Naive thymus-derived CD8-positive, alpha-beta T cell (primary cell): ENCODE measurements around the gene MRM3. TPM values are rescaled to one million over a fixed set of nuclear protein-coding genes. Genes with fewer than 3 reads are reported as not detected.
"Not testable (repeated sequence)": the region's sequence is repeated elsewhere in the genome, so short reads cannot be mapped to it uniquely, and the experiment has no call there.

Experiments
- ATAC-seq, 2 donors: fragments of 150-1000 bp; cut with Tn5 transposase in 1 of 2; sonication (Bioruptor Pico), chemical (Tn5 transposase) in 1 of 2; 1 replicate in 1 of 2; 2 replicates in 1 of 2; pipeline ENCODE4 v1.10.0; 2021; ENCODE audit warnings: mild to moderate bottlenecking in 2 of 2, moderate library complexity in 2 of 2
- POLR2A ChIA-PET: fragments of 350-600 bp; sonication (Branson Sonifier 250); formaldehyde crosslinking; loops from one replicate; lab custom pipeline; 2021; ENCODE audit warnings: antibody characterized with exemption; lab: Charles Lee
- DNase-seq, 10 donors: peaks; one replicate each; pipeline versions ENCODE4 v3.0.0 to v3.0.0-alpha.2; 2020 to 2022
- H3K27ac Mint-ChIP-seq, 10 donors: one replicate each; pipeline ENCODE4 v1.8.0; 2020 to 2022; ENCODE audit warnings: mild to moderate bottlenecking in 10 of 10, mixed read lengths in 10 of 10, moderate library complexity in 4 of 10, inconsistent platforms in 1 of 10
- H3K27me3 Mint-ChIP-seq, 5 donors: one replicate each; pipeline ENCODE4 v1.8.0; 2021 to 2022; ENCODE audit warnings: mixed read lengths in 5 of 5
- H3K36me3 Mint-ChIP-seq, 3 donors: one replicate each; pipeline ENCODE4 v1.8.0; 2020 to 2022; ENCODE audit warnings: mixed read lengths in 3 of 3, mild to moderate bottlenecking in 2 of 3, inconsistent platforms in 1 of 3
- H3K4me1 Mint-ChIP-seq, 4 donors: one replicate each; pipeline ENCODE4 v1.8.0; 2021 to 2022; ENCODE audit warnings: mixed read lengths in 4 of 4
- H3K4me3 Mint-ChIP-seq, 10 donors: one replicate each; pipeline ENCODE4 v1.8.0; 2020 to 2022; ENCODE audit warnings: mild to moderate bottlenecking in 10 of 10, mixed read lengths in 10 of 10, moderate library complexity in 6 of 10, inconsistent platforms in 1 of 10
- H3K9me3 Mint-ChIP-seq, 9 donors: one replicate each; pipeline ENCODE4 v1.8.0; 2020 to 2022; ENCODE audit warnings: mixed read lengths in 9 of 9, mild to moderate bottlenecking in 3 of 9, inconsistent platforms in 1 of 9, moderate library complexity in 1 of 9
- polyA plus RNA-seq, 3 donors: library from polyadenylated mRNA; unstranded; fragments of 300-500 nt; fragmentation: Illumina TruSeq; gene quantifications; one replicate each; pipeline ENCODE4 v1.2.3, GENCODE V29; 2021
- total RNA-seq, 8 experiments: library from RNA in 2 of 8; stranded (reverse) in 2 of 8; gene quantifications; one replicate each; pipeline ENCODE4 v1.2.3 and lab custom pipeline; 2021 to 2026

The MRM3 gene
- total and polyA plus RNA-seq, 5 experiments from 2014 or later, result 23.7 to 27.2 (median 26.2) TPM

DNA sequence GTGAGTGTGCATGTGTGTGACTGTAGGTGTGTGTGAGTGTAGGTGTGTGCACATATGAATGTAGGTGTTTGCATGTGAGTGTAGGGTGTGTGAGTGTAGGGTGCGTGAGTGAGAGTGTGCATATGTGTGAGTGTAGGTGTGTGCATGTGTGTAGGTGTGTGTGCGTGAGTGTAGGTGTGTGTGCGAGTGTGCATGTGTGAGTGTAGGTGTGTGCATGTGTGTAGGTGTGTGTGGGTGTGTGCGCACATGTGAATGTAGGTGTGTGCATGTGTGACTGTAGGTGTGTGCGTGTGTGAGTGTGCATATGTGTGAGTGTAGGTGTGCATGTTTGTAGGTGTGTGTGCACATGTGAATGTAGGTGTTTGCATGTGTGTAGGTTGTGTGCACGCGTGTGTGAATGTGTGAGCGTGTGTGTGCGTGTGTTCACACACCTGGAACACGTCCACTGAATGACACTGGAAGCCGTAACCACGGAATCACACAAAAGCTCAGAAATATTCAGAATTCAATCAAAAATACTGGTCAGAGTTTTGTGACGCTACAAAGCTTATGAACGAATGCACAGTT lies 30.6 kb downstream of the MRM3 start:
- peaks cover 1 to 25% (median 12%) of the 10 kb centered on the region in 5 donors for H3K27me3 Mint-ChIP-seq
- no peaks in the 10 kb centered on the region for H3K9me3 Mint-ChIP-seq
- H3K4me1 Mint-ChIP-seq, result peaks cover 0 to 2% (median 0%) of the 10 kb centered on the region in 4 donors
- no peak overlapping the region for H3K27ac Mint-ChIP-seq
- DNase-seq (no peak), ATAC-seq (no peak)
- POLR2A ChIA-PET, result no interaction called here
- H3K4me3 Mint-ChIP-seq, result no peak overlapping the region
- H3K36me3 Mint-ChIP-seq, result no peaks in the 10 kb centered on the region

DNA sequence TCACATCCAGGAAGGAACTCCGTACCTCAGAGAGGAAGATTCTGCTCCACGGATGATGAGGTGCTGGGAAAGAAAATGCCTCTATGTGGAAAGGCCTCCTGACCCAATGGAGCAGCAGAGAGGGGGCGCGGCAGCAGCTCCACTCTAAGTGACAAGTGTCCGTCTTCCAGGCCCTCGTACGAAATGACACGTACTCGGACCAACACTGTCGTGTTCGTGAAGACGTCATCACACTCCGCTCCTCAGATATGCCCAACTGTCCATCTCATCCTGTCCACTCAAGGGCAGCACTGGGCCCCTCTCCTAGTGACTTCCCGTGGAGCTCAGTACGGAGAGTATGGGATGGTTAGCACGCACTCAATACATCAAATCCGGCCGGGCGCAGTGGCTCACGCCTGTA lies 32.2 kb downstream of the MRM3 start:
- Mint-ChIP-seq H3K4me1 (peaks cover 0 to under 1% (median 0%) of the 10 kb centered on the region in 4 donors), H3K4me3 (no peak overlapping the region), H3K27me3 (peaks cover under 1 to 22% (median 12%) of the 10 kb centered on the region in 5 donors), H3K9me3 (no peaks in the 10 kb centered on the region), H3K36me3 (no peaks in the 10 kb centered on the region), H3K27ac (no peak overlapping the region)
- ATAC-seq, result no peak
- no peak for DNase-seq
- POLR2A ChIA-PET, result no interaction called here

DNA sequence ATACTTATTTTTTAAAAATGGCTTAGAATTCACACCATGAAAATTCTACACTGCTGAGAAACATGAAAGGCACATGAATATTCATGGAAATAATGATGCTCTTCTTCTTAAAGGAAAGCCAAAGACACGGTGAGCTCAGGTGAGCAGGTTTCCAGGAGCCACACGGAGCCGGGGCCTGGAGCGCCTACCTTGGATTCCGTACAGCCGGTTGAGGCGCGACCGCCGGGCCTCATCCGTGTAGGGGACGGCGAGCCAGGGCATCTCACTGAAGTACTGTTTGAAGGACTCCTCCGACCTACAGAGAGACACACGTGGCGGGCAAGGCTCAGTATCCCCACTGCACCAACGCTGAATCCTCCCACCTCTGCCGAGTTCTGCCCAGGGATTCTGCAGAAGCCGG lies 37.1 kb downstream of the MRM3 start:
- no peak overlapping the region for H3K4me3 Mint-ChIP-seq
- no peak overlapping the region for H3K27ac Mint-ChIP-seq
- POLR2A ChIA-PET, result no interaction called here
- no peak for DNase-seq
- no peaks in the 10 kb centered on the region for H3K9me3 Mint-ChIP-seq
- peaks cover 0 to 10% (median 0%) of the 10 kb centered on the region in 5 donors for H3K27me3 Mint-ChIP-seq
- ATAC-seq, result no peak
- H3K36me3 Mint-ChIP-seq, result no peaks in the 10 kb centered on the region
- H3K4me1 Mint-ChIP-seq, result no peaks in the 10 kb centered on the region

DNA sequence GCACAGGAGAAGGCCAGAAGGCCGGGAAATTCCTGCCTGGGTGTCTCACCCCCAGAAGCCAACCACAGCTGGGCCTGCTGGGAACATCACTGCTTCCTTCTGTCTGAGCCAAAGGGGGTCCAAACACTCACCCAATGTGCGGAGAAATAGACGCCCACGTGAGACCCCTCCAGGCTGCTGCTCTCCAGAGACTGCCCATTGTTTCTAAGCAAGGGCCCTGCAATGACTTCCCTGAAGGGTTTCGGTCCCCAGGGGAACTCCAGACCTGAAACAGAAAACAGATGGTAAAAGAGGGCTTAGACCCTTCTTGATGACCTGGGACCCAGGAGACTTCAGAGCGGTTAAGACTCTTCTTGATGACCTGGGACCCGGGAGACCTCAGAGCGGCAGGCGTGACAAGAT lies 41.3 kb downstream of the MRM3 start:
- H3K4me3 Mint-ChIP-seq, result no peak overlapping the region
- no peaks in the 10 kb centered on the region for H3K9me3 Mint-ChIP-seq
- POLR2A ChIA-PET, result no interaction called here
- H3K27me3 Mint-ChIP-seq, result no peaks in the 10 kb centered on the region
- ATAC-seq (no peak), DNase-seq (no peak)
- H3K4me1 Mint-ChIP-seq, result no peaks in the 10 kb centered on the region
- no peaks in the 10 kb centered on the region for H3K36me3 Mint-ChIP-seq
- H3K27ac Mint-ChIP-seq, result no peak overlapping the region

DNA sequence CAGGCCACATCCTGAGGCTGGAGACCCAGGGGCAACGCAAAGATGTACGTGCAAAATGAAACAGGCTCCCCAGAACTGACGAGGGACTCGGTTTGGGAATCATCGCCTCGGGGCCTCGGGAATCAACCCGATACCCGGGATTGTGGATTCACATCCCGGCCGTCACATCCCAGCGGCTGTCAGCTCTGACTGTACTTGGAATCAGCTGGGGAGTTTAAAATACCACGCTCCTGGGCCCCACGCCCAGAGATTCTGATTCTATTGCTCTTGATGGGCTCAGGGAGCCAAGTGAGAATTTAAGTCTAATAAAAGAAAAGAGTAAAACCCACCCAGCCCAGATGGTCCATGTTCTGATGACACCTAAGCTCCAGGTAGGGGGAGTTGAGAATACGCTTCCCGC lies 42.2 kb downstream of the MRM3 start:
- Mint-ChIP-seq H3K9me3 (no peaks in the 10 kb centered on the region), H3K4me3 (no peak overlapping the region), H3K4me1 (no peaks in the 10 kb centered on the region), H3K36me3 (no peaks in the 10 kb centered on the region), H3K27me3 (no peaks in the 10 kb centered on the region), H3K27ac (no peak overlapping the region)
- DNase-seq (no peak), ATAC-seq (no peak)
- POLR2A ChIA-PET, result no interaction called here

DNA sequence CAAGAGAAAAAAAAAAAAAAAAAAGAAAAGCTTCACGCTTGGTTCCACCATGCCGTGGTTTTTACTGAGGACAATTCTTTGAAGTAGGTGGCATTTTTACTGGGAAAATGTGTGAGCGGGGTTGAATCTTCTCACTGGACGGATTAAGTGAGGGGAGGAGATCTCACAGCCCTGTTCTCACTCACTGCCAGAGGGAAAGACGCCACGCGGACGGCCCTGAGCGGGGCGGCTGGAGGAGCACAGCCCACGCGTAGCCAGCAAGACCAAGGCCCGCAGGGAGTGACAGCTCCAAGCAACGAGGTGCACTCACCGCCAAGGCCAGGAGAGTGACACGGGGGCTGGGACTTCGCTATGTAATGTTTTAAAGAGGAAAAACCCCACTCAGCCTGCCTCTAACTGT lies 43.1 kb downstream of the MRM3 start:
- Mint-ChIP-seq H3K9me3 (no peaks in the 10 kb centered on the region), H3K4me3 (no peak overlapping the region), H3K27me3 (peaks cover 0 to 8% (median 2%) of the 10 kb centered on the region in 5 donors), H3K27ac (no peak overlapping the region), H3K4me1 (no peaks in the 10 kb centered on the region), H3K36me3 (no peaks in the 10 kb centered on the region)
- ATAC-seq (no peak), DNase-seq (no peak)
- POLR2A ChIA-PET, result no interaction called here

DNA sequence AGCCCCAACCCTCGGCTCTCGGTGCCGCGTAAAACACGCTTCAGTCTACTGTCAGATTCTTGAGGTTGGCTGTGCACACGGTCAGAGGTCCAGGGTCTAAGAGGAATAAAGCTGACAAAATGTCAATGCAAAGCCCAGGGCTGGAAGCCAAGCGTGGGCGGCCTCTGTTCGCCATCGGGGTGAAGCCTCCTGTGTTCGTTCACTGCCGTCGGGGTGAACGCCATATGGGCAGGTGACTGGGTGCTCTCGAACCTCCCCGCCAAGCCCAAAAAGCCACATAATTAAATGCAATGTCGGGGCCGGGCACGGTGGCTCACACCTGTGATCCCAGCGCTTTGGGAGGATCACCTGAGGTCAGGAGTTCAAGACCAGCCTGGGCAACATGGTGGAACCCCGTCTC lies 44.6 kb downstream of the MRM3 start:
- DNase-seq (no peak), ATAC-seq (no peak)
- peaks cover 0 to 12% (median 3%) of the 10 kb centered on the region in 5 donors for H3K27me3 Mint-ChIP-seq
- H3K27ac Mint-ChIP-seq, result no peak overlapping the region
- no peak overlapping the region for H3K4me3 Mint-ChIP-seq
- POLR2A ChIA-PET, result no interaction called here
- H3K36me3 Mint-ChIP-seq, result no peaks in the 10 kb centered on the region
- H3K4me1 Mint-ChIP-seq, result no peaks in the 10 kb centered on the region
- peaks cover 0 to 6% (median 0%) of the 10 kb centered on the region in 9 donors for H3K9me3 Mint-ChIP-seq

DNA sequence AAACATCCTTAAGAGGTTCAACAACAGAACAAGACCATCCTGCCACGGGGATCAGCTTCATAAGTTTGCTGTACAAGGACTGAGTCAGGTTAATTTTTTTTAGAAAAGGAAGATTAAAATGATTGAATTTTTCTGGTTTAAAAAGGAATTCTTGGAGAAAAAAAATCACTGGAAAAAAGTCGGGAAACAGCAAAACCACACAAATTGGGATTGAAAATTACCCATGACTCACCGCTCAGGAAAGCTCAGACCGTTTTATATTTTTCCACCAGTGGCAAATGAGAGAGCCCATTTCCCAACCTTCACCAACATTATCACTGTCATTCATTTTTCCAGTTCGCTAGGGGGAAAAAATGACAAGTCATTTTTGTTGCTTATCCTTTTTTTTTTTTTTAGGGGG lies 46.6 kb downstream of the MRM3 start:
- H3K4me1 Mint-ChIP-seq, result no peaks in the 10 kb centered on the region
- DNase-seq (no peak), ATAC-seq (no peak)
- no peak overlapping the region for H3K27ac Mint-ChIP-seq
- POLR2A ChIA-PET, result no interaction called here
- H3K36me3 Mint-ChIP-seq, result no peaks in the 10 kb centered on the region
- H3K4me3 Mint-ChIP-seq, result no peak overlapping the region
- H3K27me3 Mint-ChIP-seq, result peaks cover 0 to 12% (median 3%) of the 10 kb centered on the region in 5 donors
- H3K9me3 Mint-ChIP-seq, result peaks cover 0 to 9% (median 0%) of the 10 kb centered on the region in 9 donors

DNA sequence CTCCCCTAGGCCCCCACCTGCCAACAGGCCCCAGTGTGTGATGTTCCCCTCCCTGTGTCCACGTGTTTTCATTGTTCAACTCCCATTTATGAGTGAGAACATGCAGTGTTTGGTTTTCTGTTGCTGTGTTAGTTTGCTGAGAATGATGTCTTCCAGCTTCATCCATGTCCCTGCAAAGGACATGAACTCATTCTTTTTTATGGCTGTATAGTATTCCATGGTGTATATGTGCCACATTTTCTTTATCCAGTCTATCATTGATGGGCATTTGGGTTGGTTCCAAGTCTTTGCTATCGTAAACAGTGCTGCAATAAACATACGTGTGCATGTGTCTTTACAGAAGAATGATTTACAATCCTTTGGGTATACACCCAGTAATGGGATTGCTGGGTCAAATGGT lies 47.5 kb downstream of the MRM3 start:
- not testable (repeated sequence) for H3K9me3 Mint-ChIP-seq

DNA sequence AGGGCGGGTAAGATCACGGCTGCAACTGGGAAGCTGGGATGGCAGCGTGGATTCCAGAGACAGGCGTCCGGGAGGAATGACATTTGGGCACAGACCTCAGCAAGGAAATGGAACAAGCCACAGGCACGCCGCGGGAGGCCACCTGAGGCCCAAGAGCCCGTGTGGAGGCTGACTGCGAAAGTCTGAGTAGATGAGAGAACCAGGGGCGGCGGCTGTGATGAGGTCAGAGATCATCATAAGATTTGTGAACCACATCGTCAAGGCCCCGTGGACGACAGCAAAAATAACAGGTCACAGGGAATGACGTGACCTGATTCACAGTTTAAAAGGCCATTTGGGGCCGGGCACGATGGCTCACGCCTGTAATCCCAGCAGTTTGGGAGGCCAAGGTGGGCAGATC lies 48.2 kb downstream of the MRM3 start:
- no peaks in the 10 kb centered on the region for H3K4me1 Mint-ChIP-seq
- POLR2A ChIA-PET, result no interaction called here

More for the DNA sequence above, 47.5 kb downstream of the MRM3 start:
- DNase-seq, H3K27ac Mint-ChIP-seq, H3K4me3 Mint-ChIP-seq, H3K36me3 Mint-ChIP-seq, POLR2A ChIA-PET, ATAC-seq, H3K4me1 Mint-ChIP-seq: not testable (repeated sequence)
- H3K27me3 Mint-ChIP-seq, result peaks cover 0 to 12% (median 3%) of the 10 kb centered on the region in 5 donors

DNA sequence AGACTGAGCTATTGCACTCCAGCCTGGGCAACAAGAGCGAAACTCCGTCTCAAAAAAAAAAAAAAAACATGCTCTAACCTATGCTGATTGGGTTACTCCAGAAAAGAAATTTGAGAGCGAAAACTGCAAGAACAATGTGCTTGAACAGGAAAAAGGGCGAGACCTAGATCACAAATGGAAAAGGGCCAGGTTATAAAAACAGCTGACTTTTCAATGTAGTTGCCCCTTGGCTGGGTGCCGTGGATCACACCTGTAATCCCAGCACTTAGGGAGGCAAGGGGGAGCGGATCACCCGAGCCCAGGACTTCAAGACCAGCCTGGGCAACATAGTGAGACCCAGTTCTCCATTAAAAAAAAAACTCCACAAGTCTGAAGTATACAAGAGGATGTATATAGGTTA lies 48.8 kb downstream of the MRM3 start:
- POLR2A ChIA-PET, result no interaction called here
- H3K27ac Mint-ChIP-seq, result no peak overlapping the region

More for the DNA sequence above, 48.2 kb downstream of the MRM3 start:
- peaks cover 0 to 12% (median 4%) of the 10 kb centered on the region in 5 donors for H3K27me3 Mint-ChIP-seq
- ATAC-seq (no peak), DNase-seq (no peak)
- no peak overlapping the region for H3K4me3 Mint-ChIP-seq
- no peaks in the 10 kb centered on the region for H3K36me3 Mint-ChIP-seq
- H3K27ac Mint-ChIP-seq, result no peak overlapping the region
- peaks cover 0 to 9% (median 0%) of the 10 kb centered on the region in 9 donors for H3K9me3 Mint-ChIP-seq

DNA sequence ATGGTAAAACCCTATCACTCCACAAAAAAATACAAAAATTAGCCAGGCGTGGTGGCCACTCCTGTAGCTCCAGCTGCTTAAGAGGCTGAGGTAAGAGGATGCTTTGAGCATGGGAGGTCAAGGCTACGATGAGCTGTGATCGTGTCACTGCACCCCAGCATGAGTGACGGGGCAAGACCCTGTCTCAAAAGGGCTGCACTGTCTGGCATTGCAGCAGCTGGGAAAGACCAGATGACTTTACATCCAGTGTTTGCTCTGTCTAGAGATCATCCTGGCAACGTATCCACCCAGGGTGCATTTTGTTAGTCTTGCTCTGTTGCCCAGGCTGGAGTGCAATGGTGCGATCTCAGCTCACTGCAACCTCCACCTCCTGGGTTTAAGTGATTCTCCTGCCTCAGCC lies 52.0 kb downstream of the MRM3 start:
- no peaks in the 10 kb centered on the region for H3K36me3 Mint-ChIP-seq
- no peak overlapping the region for H3K27ac Mint-ChIP-seq
- DNase-seq (no peak), ATAC-seq (no peak)
- POLR2A ChIA-PET, result no interaction called here
- peaks cover 0 to 9% (median 0%) of the 10 kb centered on the region in 9 donors for H3K9me3 Mint-ChIP-seq
- H3K27me3 Mint-ChIP-seq, result peaks cover 0 to 12% (median 8%) of the 10 kb centered on the region in 5 donors
- no peaks in the 10 kb centered on the region for H3K4me1 Mint-ChIP-seq
- H3K4me3 Mint-ChIP-seq, result no peak overlapping the region

More for the DNA sequence above, 48.8 kb downstream of the MRM3 start:
- H3K36me3 Mint-ChIP-seq, result no peaks in the 10 kb centered on the region
- ATAC-seq, result no peak
- no peaks in the 10 kb centered on the region for H3K4me1 Mint-ChIP-seq
- H3K4me3 Mint-ChIP-seq, result no peak overlapping the region
- peaks cover 0 to 9% (median 0%) of the 10 kb centered on the region in 9 donors for H3K9me3 Mint-ChIP-seq
- no peak for DNase-seq
- peaks cover 0 to 12% (median 4%) of the 10 kb centered on the region in 5 donors for H3K27me3 Mint-ChIP-seq

DNA sequence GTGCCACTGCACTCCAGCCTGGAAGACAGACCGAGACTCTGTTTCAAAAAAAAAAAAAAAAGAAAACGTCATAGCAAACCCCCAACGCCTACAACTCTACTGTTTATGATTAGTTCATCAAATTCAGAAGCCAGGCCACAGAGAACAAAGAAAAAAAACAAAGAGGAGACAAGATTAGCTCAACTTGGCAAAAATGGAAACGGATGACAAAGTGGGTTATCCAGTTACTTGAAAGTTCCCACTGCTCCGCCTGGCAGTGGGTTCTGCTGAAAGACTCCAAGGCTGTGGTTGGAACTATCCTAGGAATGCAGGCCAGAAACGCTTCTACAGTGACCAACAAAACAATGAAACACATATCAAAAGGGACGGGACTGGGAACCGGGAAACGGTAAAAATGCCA lies 53.1 kb downstream of the MRM3 start:
- ATAC-seq (no peak), DNase-seq (no peak)
- POLR2A ChIA-PET, result no interaction called here
- no peaks in the 10 kb centered on the region for H3K4me1 Mint-ChIP-seq
- peaks cover 0 to 11% (median 3%) of the 10 kb centered on the region in 5 donors for H3K27me3 Mint-ChIP-seq
- H3K9me3 Mint-ChIP-seq, result peaks cover 0 to 9% (median 0%) of the 10 kb centered on the region in 9 donors
- H3K27ac Mint-ChIP-seq, result no peak overlapping the region
- no peaks in the 10 kb centered on the region for H3K36me3 Mint-ChIP-seq
- H3K4me3 Mint-ChIP-seq, result no peak overlapping the region

DNA sequence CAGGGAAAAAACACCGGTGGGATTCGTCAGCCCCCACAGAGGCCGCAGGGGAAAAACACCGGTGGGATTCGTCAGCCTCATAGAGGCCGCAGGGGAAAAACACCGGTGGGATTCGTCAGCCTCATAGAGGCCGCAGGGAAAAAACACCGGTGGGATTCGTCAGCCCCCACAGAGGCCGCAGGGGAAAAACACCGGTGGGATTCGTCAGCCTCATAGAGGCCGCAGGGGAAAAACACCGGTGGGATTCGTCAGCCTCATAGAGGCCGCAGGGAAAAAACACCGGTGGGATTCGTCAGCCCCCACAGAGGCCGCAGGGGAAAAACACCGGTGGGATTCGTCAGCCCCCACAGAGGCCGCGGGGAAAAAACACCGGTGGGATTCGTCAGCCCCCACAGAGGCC lies 53.6 kb downstream of the MRM3 start:
- H3K9me3 Mint-ChIP-seq, H3K4me3 Mint-ChIP-seq, H3K27ac Mint-ChIP-seq, DNase-seq, H3K36me3 Mint-ChIP-seq, ATAC-seq, H3K4me1 Mint-ChIP-seq, POLR2A ChIA-PET: not testable (repeated sequence)
- H3K27me3 Mint-ChIP-seq, result peaks cover 0 to 11% (median 0%) of the 10 kb centered on the region in 5 donors
